H9 (cell line): ENCODE results near the gene MRPS11. TPM values are rescaled to one million over a fixed set of nuclear protein-coding genes. Genes with fewer than 3 reads are reported as not detected.

Source experiments
- DNase-seq: peaks from one replicate; pipeline ENCODE4 v3.0.0-alpha.2; 2017
- H2AFZ ChIP-seq: one replicate; pipeline ENCODE4 v1.6.1; 2013; ENCODE audit warnings: mild to moderate bottlenecking, low read length, control low read depth, moderate library complexity
- H2AK5ac ChIP-seq: 2 replicates; pipeline ENCODE4 v1.6.1; 2013; ENCODE audit warnings: low read length, control low read depth, mixed read lengths; ENCODE audit not compliant: insufficient read length
- H2BK120ac ChIP-seq: one replicate; pipeline ENCODE4 v1.6.1; 2013; ENCODE audit warnings: low read depth, mild to moderate bottlenecking, low read length, control low read depth, inconsistent platforms; ENCODE audit not compliant: poor library complexity, severe bottlenecking
- H2BK12ac ChIP-seq: 2 replicates; pipeline ENCODE4 v1.6.1; 2013; ENCODE audit warnings: low read length, control low read depth, mixed read lengths, low read depth; ENCODE audit not compliant: insufficient read length
- H2BK15ac ChIP-seq: 2 replicates; pipeline ENCODE4 v1.6.1; 2013; ENCODE audit warnings: low read depth, low read length, control low read depth
- H2BK20ac ChIP-seq: one replicate; pipeline ENCODE4 v1.6.1; 2013; ENCODE audit warnings: low read depth, mild to moderate bottlenecking, low read length, control low read depth, inconsistent platforms; ENCODE audit not compliant: poor library complexity, severe bottlenecking
- H2BK5ac ChIP-seq: 2 replicates; pipeline ENCODE4 v1.6.1; 2013; ENCODE audit warnings: low read length, control low read depth, mixed read lengths; ENCODE audit not compliant: insufficient read length
- H3K14ac ChIP-seq: 2 replicates; pipeline ENCODE4 v1.6.1; 2013; ENCODE audit warnings: low read length, control low read depth; ENCODE audit not compliant: insufficient read depth
- H3K18ac ChIP-seq: 2 replicates; pipeline ENCODE4 v1.6.1; 2013; ENCODE audit warnings: low read depth, mild to moderate bottlenecking, mixed read lengths, low read length, control low read depth; ENCODE audit not compliant: insufficient read length
- H3K23ac ChIP-seq: 2 replicates; pipeline ENCODE4 v1.6.1; 2013; ENCODE audit warnings: low read length, control low read depth, mixed read lengths, low read depth; ENCODE audit not compliant: insufficient read length
- H3K23me2 ChIP-seq: 2 replicates; pipeline ENCODE4 v1.6.1; 2013; ENCODE audit warnings: low read depth, mild to moderate bottlenecking, mixed read lengths, low read length, control low read depth; ENCODE audit not compliant: insufficient read length, poor library complexity, severe bottlenecking
- H3K27ac ChIP-seq: 2 replicates; pipeline ENCODE4 v1.5.1; 2013; ENCODE audit warnings: low read length, control low read depth, mixed read lengths, low read depth; ENCODE audit not compliant: insufficient read length
- H3K27me3 ChIP-seq: 2 replicates; pipeline ENCODE4 v1.6.1; 2013; ENCODE audit warnings: low read length, control low read depth, inconsistent platforms; ENCODE audit not compliant: insufficient read depth
- H3K4ac ChIP-seq: 2 replicates; pipeline ENCODE4 v1.6.1; 2013; ENCODE audit warnings: low read depth, mild to moderate bottlenecking, control low read depth, inconsistent platforms, low read length, moderate library complexity
- H3K4me1 ChIP-seq: 2 replicates; pipeline ENCODE4 v1.6.1; 2013; ENCODE audit warnings: low read length, control low read depth, inconsistent platforms; ENCODE audit not compliant: insufficient read depth
- H3K4me2 ChIP-seq: 2 replicates; pipeline ENCODE4 v1.6.1; 2013; ENCODE audit warnings: low read length, control low read depth, mixed read lengths; ENCODE audit not compliant: insufficient read length, insufficient read depth
- H3K56ac ChIP-seq: 2 replicates; pipeline ENCODE4 v1.6.1; 2013; ENCODE audit warnings: low read depth, mild to moderate bottlenecking, mixed read lengths, low read length, control low read depth; ENCODE audit not compliant: insufficient read length
- H3K79me1 ChIP-seq: 2 replicates; pipeline ENCODE4 v1.6.1; 2013; ENCODE audit warnings: low read depth, mild to moderate bottlenecking, moderate library complexity, low read length, control low read depth, inconsistent platforms; ENCODE audit not compliant: insufficient read depth, poor library complexity, severe bottlenecking
- H3K79me2 ChIP-seq: 2 replicates; pipeline ENCODE4 v1.6.1; 2013; ENCODE audit warnings: low read length, control low read depth, inconsistent platforms; ENCODE audit not compliant: insufficient read depth
- H3K9ac ChIP-seq: 2 replicates; pipeline ENCODE4 v1.6.1; 2013; ENCODE audit warnings: low read length, control low read depth, mixed read lengths; ENCODE audit not compliant: insufficient read length; ENCODE audit errors: extremely low read depth
- H3K9me3 ChIP-seq: one replicate; pipeline ENCODE4 v1.6.1; 2013; ENCODE audit warnings: low read depth, low read length, inconsistent platforms; ENCODE audit not compliant: control insufficient read depth
- H3T11ph ChIP-seq: one replicate; pipeline ENCODE4 v1.6.1; 2013; ENCODE audit warnings: mild to moderate bottlenecking, low read length, control low read depth, inconsistent platforms
- H4K20me1 ChIP-seq: one replicate; pipeline ENCODE4 v1.6.1; 2013; ENCODE audit not compliant: control insufficient read depth, insufficient read length, insufficient read depth
- H4K5ac ChIP-seq: 2 replicates; pipeline ENCODE4 v1.6.1; 2013; ENCODE audit warnings: low read depth, mild to moderate bottlenecking, mixed read lengths, low read length, control low read depth; ENCODE audit not compliant: insufficient read length
- H4K8ac ChIP-seq: replicated peaks from 2 replicates; pipeline ENCODE4 v1.6.1; 2013; ENCODE audit warnings: low read length, control low read depth, mixed read lengths, low read depth; ENCODE audit not compliant: insufficient read length
- H4K91ac ChIP-seq: 2 replicates; pipeline ENCODE4 v1.6.1; 2013; ENCODE audit warnings: low read depth, mild to moderate bottlenecking, moderate library complexity, mixed read lengths, low read length, control low read depth; ENCODE audit not compliant: insufficient read length
- H3K27ac Mint-ChIP-seq, 3 experiments: 2 replicates in 2 of 3; 3 replicates in 1 of 3; pipeline ENCODE4 v1.8.0; 2020 to 2021; ENCODE audit warnings: mixed read lengths in 3 of 3, mild to moderate bottlenecking in 1 of 3, moderate library complexity in 1 of 3
- H3K27me3 Mint-ChIP-seq: 2 replicates; pipeline ENCODE4 v1.8.0; 2021; ENCODE audit warnings: low read depth, mild to moderate bottlenecking, moderate library complexity, mixed read lengths
- H3K36me3 Mint-ChIP-seq, 3 experiments: 2 replicates in 2 of 3; 3 replicates in 1 of 3; pipeline ENCODE4 v1.8.0; 2020 to 2021; ENCODE audit warnings: low read depth in 3 of 3, mixed read lengths in 3 of 3; ENCODE audit not compliant: insufficient read depth in 1 of 3
- H3K4me1 Mint-ChIP-seq, 2 experiments: 2 replicates each; pipeline ENCODE4 v1.8.0; 2020; ENCODE audit warnings: mixed read lengths in 2 of 2
- H3K4me3 Mint-ChIP-seq, 2 experiments: 2 replicates in 1 of 2; 3 replicates in 1 of 2; pipeline ENCODE4 v1.8.0; 2020 to 2021; ENCODE audit warnings: mild to moderate bottlenecking in 2 of 2, mixed read lengths in 2 of 2, moderate library complexity in 1 of 2
- H3K9me3 Mint-ChIP-seq, 2 experiments: 2 replicates in 1 of 2; 3 replicates in 1 of 2; pipeline ENCODE4 v1.8.0; 2020; ENCODE audit warnings: mild to moderate bottlenecking in 2 of 2, mixed read lengths in 2 of 2, moderate library complexity in 1 of 2
- WGBS: extraction: QIAGEN DNeasy Blood & Tissue Kit; methylation state at CpG from one replicate; pipeline ENCODE4 v1.1.7; 2013; ENCODE audit warnings: missing lambda C conversion rate, low lambda C conversion rate, mixed read lengths; ENCODE audit not compliant: insufficient read length; ENCODE audit errors: extremely low coverage; 5-methylcytosine and 5-hydroxymethylcytosine counted together
- total RNA-seq: library from RNA; stranded (reverse); gene quantifications from 2 replicates; pipeline ENCODE4 v1.2.1, GENCODE V29; 2021
- TF ChIP-seq, protein P1 (sequence below): fragments of 200-600 bp; sonication (generic); conservative IDR thresholded peaks from 3 replicates; pipeline ENCODE4 v1.8.0; 2021; ENCODE audit warnings: antibody characterized with exemption, mild to moderate bottlenecking

MRPS11 gene
- total RNA-seq, 1 experiment from 2014 or later = 54.5 TPM

DNA sequence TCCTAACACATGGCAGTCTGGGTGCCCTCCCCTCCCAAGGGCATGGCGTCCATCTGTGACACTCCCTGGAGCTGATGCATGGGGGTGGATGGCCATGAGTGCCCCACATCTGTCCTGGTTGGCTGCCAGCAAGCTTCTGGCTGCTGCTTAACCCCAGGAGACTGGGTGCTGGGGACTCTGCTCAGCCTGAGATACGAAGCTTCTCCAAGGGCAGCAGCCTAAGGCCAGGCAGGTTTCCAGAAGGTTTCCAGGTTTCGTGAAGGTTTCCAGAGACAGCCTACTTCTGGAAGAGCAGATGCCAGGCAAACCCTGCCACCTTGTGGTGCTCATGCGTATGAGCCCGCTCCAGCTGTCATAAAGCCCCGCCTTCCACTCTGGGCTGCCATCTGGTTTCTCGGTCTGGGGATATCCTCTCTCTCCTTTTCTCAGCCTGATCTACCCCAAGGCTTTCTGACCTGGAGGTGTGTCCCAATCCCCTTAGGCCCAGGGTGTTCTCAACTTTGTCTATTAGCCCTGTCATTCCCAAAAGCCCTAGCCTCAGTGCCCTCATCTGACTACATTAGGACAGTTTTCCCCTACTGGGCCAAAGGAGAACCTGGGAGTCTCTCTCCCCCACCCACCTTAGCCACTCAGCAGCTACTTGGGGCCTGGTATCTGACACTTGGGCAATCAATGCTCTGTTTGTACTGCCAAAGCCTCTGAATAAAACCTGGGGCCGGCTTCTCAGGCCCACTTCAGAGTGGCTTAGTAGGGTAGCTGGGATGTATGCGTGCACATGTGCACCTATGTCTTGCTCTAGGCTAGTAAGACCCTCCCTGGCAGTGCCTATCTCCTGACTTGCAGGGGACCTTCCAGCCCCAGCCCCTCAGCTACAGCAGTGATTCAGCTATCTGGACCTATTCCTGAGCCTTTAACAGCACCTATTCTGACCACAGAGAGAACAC lies 12.4 kb upstream of the MRPS11 start:
- Histone ChIP-seq H3K23me2 (no peaks in the 10 kb centered on the region), H3K14ac (no peak overlapping the region), H3K4me1 (no peaks in the 10 kb centered on the region), H3K27me3 (no peaks in the 10 kb centered on the region), H4K20me1 (no peaks in the 10 kb centered on the region), H2BK120ac (no peak overlapping the region), H3K56ac (no peak overlapping the region), H4K5ac (no peak overlapping the region), H2AFZ (no peak overlapping the region), H3T11ph (no peak overlapping the region), H3K18ac (no peak overlapping the region), H3K4ac (no peak overlapping the region), H2BK12ac (no peak overlapping the region), H3K23ac (no peak overlapping the region), H3K79me1 (no peaks in the 10 kb centered on the region), H2AK5ac (no peak overlapping the region), H2BK5ac (no peak overlapping the region), H4K91ac (no peak overlapping the region), H3K79me2 (no peaks in the 10 kb centered on the region), H3K27ac (no peak overlapping the region), H2BK15ac (no peak overlapping the region), H3K9ac (no peak overlapping the region), H3K4me2 (no peak overlapping the region), H3K9me3 (no peaks in the 10 kb centered on the region), H2BK20ac (no peak overlapping the region), H4K8ac (no peak overlapping the region)
- H3K27me3 Mint-ChIP-seq = peaks cover 12% of the 10 kb centered on the region
- peaks cover 5 to 10% (median 9%) of the 10 kb centered on the region in 3 experiments; a peak in 6 of 7 replicates for H3K36me3 Mint-ChIP-seq
- TF ChIP-seq, protein P1, sequence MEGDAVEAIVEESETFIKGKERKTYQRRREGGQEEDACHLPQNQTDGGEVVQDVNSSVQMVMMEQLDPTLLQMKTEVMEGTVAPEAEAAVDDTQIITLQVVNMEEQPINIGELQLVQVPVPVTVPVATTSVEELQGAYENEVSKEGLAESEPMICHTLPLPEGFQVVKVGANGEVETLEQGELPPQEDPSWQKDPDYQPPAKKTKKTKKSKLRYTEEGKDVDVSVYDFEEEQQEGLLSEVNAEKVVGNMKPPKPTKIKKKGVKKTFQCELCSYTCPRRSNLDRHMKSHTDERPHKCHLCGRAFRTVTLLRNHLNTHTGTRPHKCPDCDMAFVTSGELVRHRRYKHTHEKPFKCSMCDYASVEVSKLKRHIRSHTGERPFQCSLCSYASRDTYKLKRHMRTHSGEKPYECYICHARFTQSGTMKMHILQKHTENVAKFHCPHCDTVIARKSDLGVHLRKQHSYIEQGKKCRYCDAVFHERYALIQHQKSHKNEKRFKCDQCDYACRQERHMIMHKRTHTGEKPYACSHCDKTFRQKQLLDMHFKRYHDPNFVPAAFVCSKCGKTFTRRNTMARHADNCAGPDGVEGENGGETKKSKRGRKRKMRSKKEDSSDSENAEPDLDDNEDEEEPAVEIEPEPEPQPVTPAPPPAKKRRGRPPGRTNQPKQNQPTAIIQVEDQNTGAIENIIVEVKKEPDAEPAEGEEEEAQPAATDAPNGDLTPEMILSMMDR = peak; percentile 83
- H3K9me3 Mint-ChIP-seq = no peaks in the 10 kb centered on the region; a peak in 1 of 5 replicates
- no peak overlapping the region for H3K4me3 Mint-ChIP-seq
- H3K27ac Mint-ChIP-seq = no peak overlapping the region
- DNase-seq = peak; percentile 85
- no CpG with 5 or more reads among the region's 9 CpGs for WGBS
- H3K4me1 Mint-ChIP-seq = peaks cover 6 to 8% of the 10 kb centered on the region in 2 experiments; a peak in 3 of 4 replicates
